Natural killer cell (primary cell): Measurements from ENCODE around the gene RBP3. TPM values are rescaled to one million over a fixed set of nuclear protein-coding genes. Genes with fewer than 3 reads are reported as not detected.

Experiments
- ATAC-seq, 3 donors: fragments of 150-1000 bp in 2 of 3; fragments of 200-7000 bp in 1 of 3; cut with Tn5 transposase; 1 replicate in 1 of 3; 2 replicates in 2 of 3; pipeline ENCODE4 v1.10.0; 2021; ENCODE audit warnings: mild to moderate bottlenecking in 2 of 3, moderate library complexity in 2 of 3
- DNase-seq, 2 donors: peaks; one replicate each; pipeline versions ENCODE4 v3.0.0 to v3.0.0-alpha.2; 2013 to 2021; ENCODE audit warnings: mixed read lengths in 1 of 2
- H3K27ac ChIP-seq: one replicate; pipeline ENCODE4 v1.5.1; 2013; ENCODE audit warnings: mild to moderate bottlenecking, low read length
- H3K27me3 ChIP-seq: one replicate; pipeline ENCODE4 v1.6.1; 2013; ENCODE audit warnings: low read length; ENCODE audit not compliant: control insufficient read depth, insufficient read depth
- H3K36me3 ChIP-seq: one replicate; pipeline ENCODE4 v1.6.1; 2013; ENCODE audit warnings: low read length; ENCODE audit not compliant: control insufficient read depth, insufficient read depth
- H3K4me1 ChIP-seq: one replicate; pipeline ENCODE4 v1.6.1; 2013; ENCODE audit warnings: low read length; ENCODE audit not compliant: control insufficient read depth, insufficient read depth
- H3K4me3 ChIP-seq: one replicate; pipeline ENCODE4 v1.5.1; 2013; ENCODE audit warnings: low read length
- H3K9me3 ChIP-seq: one replicate; pipeline ENCODE4 v1.6.1; 2013; ENCODE audit warnings: low read length; ENCODE audit not compliant: control insufficient read depth, insufficient read depth
- H3K27ac Mint-ChIP-seq, 2 donors: one replicate each; pipeline ENCODE4 v1.8.0; 2022; ENCODE audit warnings: mild to moderate bottlenecking in 2 of 2, mixed read lengths in 2 of 2, moderate library complexity in 1 of 2
- H3K27me3 Mint-ChIP-seq, 2 donors: one replicate each; pipeline ENCODE4 v1.8.0; 2022; ENCODE audit warnings: low read depth in 2 of 2, mixed read lengths in 2 of 2
- H3K36me3 Mint-ChIP-seq: one replicate; pipeline ENCODE4 v1.8.0; 2022; ENCODE audit warnings: mixed read lengths
- H3K4me1 Mint-ChIP-seq, 2 donors: one replicate each; pipeline ENCODE4 v1.8.0; 2022; ENCODE audit warnings: mixed read lengths in 2 of 2
- H3K4me3 Mint-ChIP-seq: one replicate; pipeline ENCODE4 v1.8.0; 2022; ENCODE audit warnings: mild to moderate bottlenecking, moderate library complexity, mixed read lengths
- H3K9me3 Mint-ChIP-seq, 2 donors: one replicate each; pipeline ENCODE4 v1.8.0; 2022; ENCODE audit warnings: mixed read lengths in 2 of 2
- WGBS: methylation state at CpG from one replicate; pipeline ENCODE4 v1.1.7; 2013; ENCODE audit warnings: missing lambda C conversion rate; ENCODE audit not compliant: insufficient coverage; 5-methylcytosine and 5-hydroxymethylcytosine counted together
- intact Hi-C: fragments of 100-400 bp; cut with micrococcal nuclease; formaldehyde crosslinking; loops from one replicate; pipeline ENCODE4 v1.14.2; 2022
- total RNA-seq, 4 donors: library from RNA; stranded (reverse); fragments of 120-200 nt in 1 of 4; gene quantifications; one replicate each; pipeline versions ENCODE4 v1.2.3 to v1.2.4, GENCODE V29; 2013 to 2022
- TF ChIP-seq, protein P1 (sequence below): fragments of 200-600 bp; IDR thresholded peaks from one replicate; pipeline ENCODE4 v1.8.0; 2022; ENCODE audit warnings: antibody characterized with exemption

The RBP3 gene
- total RNA-seq, 3 donors from 2014 or later (not counting 1 experiment from before 2014, with no cell fraction given): not detected

DNA sequence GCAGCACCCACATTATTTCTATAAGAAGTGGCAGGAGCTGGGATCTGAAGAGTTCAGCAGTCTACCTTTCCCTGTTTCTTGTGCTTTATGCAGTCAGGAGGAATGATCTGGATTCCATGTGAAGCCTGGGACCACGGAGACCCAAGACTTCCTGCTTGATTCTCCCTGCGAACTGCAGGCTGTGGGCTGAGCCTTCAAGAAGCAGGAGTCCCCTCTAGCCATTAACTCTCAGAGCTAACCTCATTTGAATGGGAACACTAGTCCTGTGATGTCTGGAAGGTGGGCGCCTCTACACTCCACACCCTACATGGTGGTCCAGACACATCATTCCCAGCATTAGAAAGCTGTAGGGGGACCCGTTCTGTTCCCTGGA, 874 bp upstream of the RBP3 start:
- ATAC-seq: no peak
- no peaks in the 10 kb centered on the region for H3K4me1 ChIP-seq
- H3K4me3 Mint-ChIP-seq: no peak overlapping the region
- H3K36me3 Mint-ChIP-seq: no peaks in the 10 kb centered on the region
- intact Hi-C loops: no loop called here
- H3K36me3 ChIP-seq: no peaks in the 10 kb centered on the region
- no peaks in the 10 kb centered on the region for H3K9me3 ChIP-seq
- no peak for DNase-seq
- TF ChIP-seq, protein P1, sequence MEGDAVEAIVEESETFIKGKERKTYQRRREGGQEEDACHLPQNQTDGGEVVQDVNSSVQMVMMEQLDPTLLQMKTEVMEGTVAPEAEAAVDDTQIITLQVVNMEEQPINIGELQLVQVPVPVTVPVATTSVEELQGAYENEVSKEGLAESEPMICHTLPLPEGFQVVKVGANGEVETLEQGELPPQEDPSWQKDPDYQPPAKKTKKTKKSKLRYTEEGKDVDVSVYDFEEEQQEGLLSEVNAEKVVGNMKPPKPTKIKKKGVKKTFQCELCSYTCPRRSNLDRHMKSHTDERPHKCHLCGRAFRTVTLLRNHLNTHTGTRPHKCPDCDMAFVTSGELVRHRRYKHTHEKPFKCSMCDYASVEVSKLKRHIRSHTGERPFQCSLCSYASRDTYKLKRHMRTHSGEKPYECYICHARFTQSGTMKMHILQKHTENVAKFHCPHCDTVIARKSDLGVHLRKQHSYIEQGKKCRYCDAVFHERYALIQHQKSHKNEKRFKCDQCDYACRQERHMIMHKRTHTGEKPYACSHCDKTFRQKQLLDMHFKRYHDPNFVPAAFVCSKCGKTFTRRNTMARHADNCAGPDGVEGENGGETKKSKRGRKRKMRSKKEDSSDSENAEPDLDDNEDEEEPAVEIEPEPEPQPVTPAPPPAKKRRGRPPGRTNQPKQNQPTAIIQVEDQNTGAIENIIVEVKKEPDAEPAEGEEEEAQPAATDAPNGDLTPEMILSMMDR: no peak
- no peaks in the 10 kb centered on the region for H3K27me3 ChIP-seq
- 75% methylated on average over 4 of the region's 4 CpGs for WGBS
- no peaks in the 10 kb centered on the region for H3K9me3 Mint-ChIP-seq
- H3K27ac ChIP-seq: no peak overlapping the region
- no peaks in the 10 kb centered on the region for H3K4me1 Mint-ChIP-seq
- peaks cover 0 to 6% of the 10 kb centered on the region in 2 donors for H3K27me3 Mint-ChIP-seq
- no peak overlapping the region for H3K27ac Mint-ChIP-seq
- H3K4me3 ChIP-seq: no peak overlapping the region

DNA sequence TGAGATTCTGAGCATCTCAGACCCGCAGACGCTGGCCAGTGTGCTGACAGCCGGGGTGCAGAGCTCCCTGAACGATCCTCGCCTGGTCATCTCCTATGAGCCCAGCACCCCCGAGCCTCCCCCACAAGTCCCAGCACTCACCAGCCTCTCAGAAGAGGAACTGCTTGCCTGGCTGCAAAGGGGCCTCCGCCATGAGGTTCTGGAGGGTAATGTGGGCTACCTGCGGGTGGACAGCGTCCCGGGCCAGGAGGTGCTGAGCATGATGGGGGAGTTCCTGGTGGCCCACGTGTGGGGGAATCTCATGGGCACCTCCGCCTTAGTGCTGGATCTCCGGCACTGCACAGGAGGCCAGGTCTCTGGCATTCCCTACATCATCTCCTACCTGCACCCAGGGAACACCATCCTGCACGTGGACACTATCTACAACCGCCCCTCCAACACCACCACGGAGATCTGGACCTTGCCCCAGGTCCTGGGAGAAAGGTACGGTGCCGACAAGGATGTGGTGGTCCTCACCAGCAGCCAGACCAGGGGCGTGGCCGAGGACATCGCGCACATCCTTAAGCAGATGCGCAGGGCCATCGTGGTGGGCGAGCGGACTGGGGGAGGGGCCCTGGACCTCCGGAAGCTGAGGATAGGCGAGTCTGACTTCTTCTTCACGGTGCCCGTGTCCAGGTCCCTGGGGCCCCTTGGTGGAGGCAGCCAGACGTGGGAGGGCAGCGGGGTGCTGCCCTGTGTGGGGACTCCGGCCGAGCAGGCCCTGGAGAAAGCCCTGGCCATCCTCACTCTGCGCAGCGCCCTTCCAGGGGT, 703 bp downstream of the RBP3 start:
- 85% methylated on average over 36 of the region's 36 CpGs for WGBS
- no peaks in the 10 kb centered on the region for H3K36me3 Mint-ChIP-seq
- ATAC-seq: no peak

DNA sequence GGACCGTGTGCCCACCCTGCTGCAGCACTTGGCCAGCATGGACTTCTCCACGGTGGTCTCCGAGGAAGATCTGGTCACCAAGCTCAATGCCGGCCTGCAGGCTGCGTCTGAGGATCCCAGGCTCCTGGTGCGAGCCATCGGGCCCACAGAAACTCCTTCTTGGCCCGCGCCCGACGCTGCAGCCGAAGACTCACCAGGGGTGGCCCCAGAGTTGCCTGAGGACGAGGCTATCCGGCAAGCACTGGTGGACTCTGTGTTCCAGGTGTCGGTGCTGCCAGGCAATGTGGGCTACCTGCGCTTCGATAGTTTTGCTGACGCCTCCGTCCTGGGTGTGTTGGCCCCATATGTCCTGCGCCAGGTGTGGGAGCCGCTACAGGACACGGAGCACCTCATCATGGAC, 1.4 kb downstream of the RBP3 start:
- no peak overlapping the region for H3K4me3 ChIP-seq
- H3K27ac ChIP-seq: no peak overlapping the region
- intact Hi-C loops: no loop called here
- H3K9me3 Mint-ChIP-seq: no peaks in the 10 kb centered on the region
- ATAC-seq (no peak), DNase-seq (no peak)
- no peaks in the 10 kb centered on the region for H3K27me3 ChIP-seq
- H3K36me3 Mint-ChIP-seq: no peaks in the 10 kb centered on the region
- no peak overlapping the region for H3K4me3 Mint-ChIP-seq
- peaks cover 0 to 6% of the 10 kb centered on the region in 2 donors for H3K27me3 Mint-ChIP-seq
- 90% methylated on average over 22 of the region's 22 CpGs for WGBS
- TF ChIP-seq, protein P1: no peak
- no peaks in the 10 kb centered on the region for H3K4me1 ChIP-seq
- no peaks in the 10 kb centered on the region for H3K9me3 ChIP-seq
- no peaks in the 10 kb centered on the region for H3K4me1 Mint-ChIP-seq
- H3K36me3 ChIP-seq: no peaks in the 10 kb centered on the region
- H3K27ac Mint-ChIP-seq: no peak overlapping the region

More for the DNA sequence above, 703 bp downstream of the RBP3 start:
- H3K9me3 Mint-ChIP-seq: no peaks in the 10 kb centered on the region
- no peak for DNase-seq
- Histone ChIP-seq H3K27me3 (no peaks in the 10 kb centered on the region), H3K36me3 (no peaks in the 10 kb centered on the region), H3K9me3 (no peaks in the 10 kb centered on the region), H3K27ac (no peak overlapping the region), H3K4me1 (no peaks in the 10 kb centered on the region), H3K4me3 (no peak overlapping the region)
- TF ChIP-seq, protein P1: no peak
- no peak overlapping the region for H3K4me3 Mint-ChIP-seq
- H3K4me1 Mint-ChIP-seq: no peaks in the 10 kb centered on the region
- intact Hi-C loops: no loop called here
- no peak overlapping the region for H3K27ac Mint-ChIP-seq
- peaks cover 0 to 6% of the 10 kb centered on the region in 2 donors for H3K27me3 Mint-ChIP-seq

DNA sequence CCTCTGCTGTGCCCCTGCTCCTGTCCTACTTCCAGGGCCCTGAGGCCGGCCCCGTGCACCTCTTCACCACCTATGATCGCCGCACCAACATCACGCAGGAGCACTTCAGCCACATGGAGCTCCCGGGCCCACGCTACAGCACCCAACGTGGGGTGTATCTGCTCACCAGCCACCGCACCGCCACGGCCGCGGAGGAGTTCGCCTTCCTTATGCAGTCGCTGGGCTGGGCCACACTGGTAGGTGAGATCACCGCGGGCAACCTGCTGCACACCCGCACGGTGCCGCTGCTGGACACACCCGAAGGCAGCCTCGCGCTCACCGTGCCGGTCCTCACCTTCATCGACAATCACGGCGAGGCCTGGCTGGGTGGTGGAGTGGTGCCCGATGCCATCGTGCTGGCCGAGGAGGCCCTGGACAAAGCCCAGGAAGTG, 1.8 kb downstream of the RBP3 start:
- no peaks in the 10 kb centered on the region for H3K27me3 ChIP-seq
- no peaks in the 10 kb centered on the region for H3K4me1 Mint-ChIP-seq
- no peaks in the 10 kb centered on the region for H3K9me3 Mint-ChIP-seq
- WGBS: 94% methylated on average over 31 of the region's 31 CpGs
- H3K4me3 Mint-ChIP-seq: no peak overlapping the region
- no peaks in the 10 kb centered on the region for H3K9me3 ChIP-seq
- no peak overlapping the region for H3K4me3 ChIP-seq
- DNase-seq (no peak), ATAC-seq (no peak)
- no peaks in the 10 kb centered on the region for H3K4me1 ChIP-seq
- H3K36me3 ChIP-seq: no peaks in the 10 kb centered on the region
- intact Hi-C loops: no loop called here
- TF ChIP-seq, protein P1: no peak
- H3K27ac ChIP-seq: no peak overlapping the region
- peaks cover 0 to 6% of the 10 kb centered on the region in 2 donors for H3K27me3 Mint-ChIP-seq
- no peak overlapping the region for H3K27ac Mint-ChIP-seq
- no peaks in the 10 kb centered on the region for H3K36me3 Mint-ChIP-seq
